HG03280 (cell line): ENCODE data around the gene CPB2.

Experiments
- ATAC-seq: cut with Tn5 transposase; IDR thresholded peaks from one replicate; pipeline ENCODE4 v1.9.1; 2021; ENCODE audit warnings: mild to moderate bottlenecking, moderate library complexity; ENCODE audit not compliant: unreplicated experiment

The CPB2 gene

GRCh38 chr13:46100191-46100815 is 4.5 kb downstream of the CPB2 start:
- ATAC-seq, result no peak

- no peak for ATAC-seq
Measured at GRCh38 chr13:46097663-46098062, 7.2 kb downstream of the CPB2 start.

DNA sequence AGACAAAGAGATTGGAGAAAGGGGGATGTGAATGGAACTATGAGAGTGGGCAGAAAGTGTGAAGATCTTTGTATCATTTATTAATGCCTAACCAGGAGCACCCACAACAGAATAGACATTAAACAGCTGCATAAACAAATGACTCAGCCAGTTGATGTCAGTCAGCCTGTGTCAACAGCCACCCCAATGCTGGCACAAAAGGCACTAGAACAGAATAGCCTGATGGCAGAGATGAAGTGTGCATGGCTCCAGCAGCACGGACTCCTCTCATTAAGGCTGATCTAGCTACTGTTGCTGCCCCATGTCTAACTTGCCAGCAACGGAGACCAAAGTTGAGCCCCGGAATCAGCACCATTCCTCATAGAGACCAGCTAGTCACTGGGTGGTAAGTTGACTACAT is 7.8 kb downstream of the CPB2 start:
- ATAC-seq, result no peak

DNA sequence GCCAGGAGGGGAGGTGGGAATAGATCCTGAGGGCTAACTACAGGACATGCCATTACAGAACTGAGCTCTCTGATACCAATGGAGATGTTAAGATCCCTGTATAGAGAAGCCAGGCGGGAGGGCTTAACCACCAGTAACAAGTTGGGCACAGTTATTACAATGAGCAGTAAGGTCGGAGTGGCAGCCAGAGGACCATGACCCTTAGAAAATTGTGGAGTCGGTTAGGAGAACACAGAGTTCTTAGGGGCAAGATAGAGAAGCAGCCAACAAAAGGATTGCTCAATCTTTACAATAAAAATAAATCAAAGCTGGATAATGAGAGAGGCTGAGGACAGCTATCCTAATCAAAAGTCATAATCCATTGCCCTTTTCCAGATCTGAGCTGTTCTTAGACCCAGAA is 10.4 kb downstream of the CPB2 start:
- no peak for ATAC-seq

DNA sequence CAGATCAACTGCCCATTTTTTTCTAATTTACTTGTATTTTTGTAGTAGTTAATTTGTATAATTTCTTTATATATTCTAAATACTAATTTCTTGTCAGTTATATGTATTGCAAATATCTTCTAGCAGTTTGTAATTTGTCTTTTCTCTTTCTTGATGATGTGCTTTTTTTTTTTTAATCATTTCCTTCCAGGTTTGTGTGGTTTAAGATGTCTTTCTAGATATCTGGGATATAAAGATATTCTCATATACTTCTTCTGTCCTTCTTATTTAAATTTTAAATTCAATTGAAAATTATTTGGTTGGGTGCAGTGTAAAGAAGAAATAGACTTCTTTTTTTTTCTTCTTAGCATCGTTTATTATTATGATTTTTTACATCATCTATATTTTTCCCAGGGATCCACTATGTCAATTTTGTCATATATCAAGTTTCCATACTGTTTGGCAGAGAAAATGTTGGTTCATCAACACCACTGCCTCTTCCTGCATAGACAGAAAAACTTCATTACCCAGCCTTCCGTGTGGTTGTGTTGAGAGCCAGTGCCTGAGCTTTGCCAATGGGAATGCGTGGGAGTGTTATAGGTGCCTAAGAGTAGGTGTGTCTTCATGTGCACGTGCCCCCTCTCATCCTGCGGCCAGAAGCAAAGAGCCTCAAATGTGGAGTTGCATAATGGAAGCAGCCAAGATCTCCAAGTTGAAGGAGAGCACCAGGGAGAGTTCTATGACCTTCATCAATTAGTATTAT is 15.8 kb downstream of the CPB2 start:
- no peak for ATAC-seq

- no peak for ATAC-seq
Measured at GRCh38 chr13:46087481-46087880, 17.4 kb downstream of the CPB2 start.

DNA sequence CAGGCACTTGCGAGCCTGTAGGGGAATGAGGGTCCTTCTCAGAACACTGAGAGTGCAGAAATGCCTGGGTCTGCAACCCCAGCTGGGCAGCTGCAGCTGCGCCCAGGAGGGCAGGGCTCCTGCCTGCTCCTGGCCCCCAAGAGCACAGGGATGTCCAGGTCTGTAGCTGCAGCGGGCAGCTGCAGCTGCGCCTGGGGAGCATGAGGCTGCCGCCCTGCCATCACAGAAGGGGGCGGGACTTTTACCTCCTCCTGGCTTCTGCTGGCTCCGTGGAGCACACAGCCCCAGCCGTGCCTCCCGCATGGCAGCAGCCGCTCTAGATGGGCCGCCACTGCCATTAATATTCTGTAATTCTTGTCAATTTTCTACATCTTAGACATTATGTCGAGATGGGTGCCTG is 17.8 kb downstream of the CPB2 start:
- no peak for ATAC-seq

- no peak for ATAC-seq
Measured at GRCh38 chr13:46086421-46086922, 18.4 kb downstream of the CPB2 start.

DNA sequence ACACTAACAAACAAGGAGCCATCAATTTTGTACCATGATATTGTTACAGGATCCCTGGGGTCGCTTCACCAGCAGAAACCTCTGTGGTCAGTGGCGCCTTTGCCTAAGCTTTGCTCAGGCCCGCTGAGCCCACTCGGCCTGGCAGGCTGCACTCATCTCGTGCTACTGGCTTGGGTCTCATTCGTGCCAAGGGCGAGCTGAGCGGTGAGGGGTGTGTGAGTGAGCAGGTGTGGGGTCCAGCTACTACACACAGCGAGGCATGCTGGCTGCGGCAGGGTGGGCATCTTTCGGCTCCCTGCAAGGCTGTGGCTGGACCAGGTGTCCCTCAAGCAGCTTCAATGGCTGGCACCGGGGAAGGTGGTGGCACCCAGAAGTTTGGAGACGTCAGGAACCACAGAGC is 19.1 kb downstream of the CPB2 start:
- no peak for ATAC-seq

GRCh38 chr13:46082324-46082723 is 22.5 kb downstream of the CPB2 start:
- ATAC-seq, result no peak

GRCh38 chr13:46079770-46080169 is 25.1 kb downstream of the CPB2 start:
- ATAC-seq, result no peak

- ATAC-seq, result no peak
Measured at GRCh38 chr13:46077265-46077664, 27.6 kb downstream of the CPB2 start.

DNA sequence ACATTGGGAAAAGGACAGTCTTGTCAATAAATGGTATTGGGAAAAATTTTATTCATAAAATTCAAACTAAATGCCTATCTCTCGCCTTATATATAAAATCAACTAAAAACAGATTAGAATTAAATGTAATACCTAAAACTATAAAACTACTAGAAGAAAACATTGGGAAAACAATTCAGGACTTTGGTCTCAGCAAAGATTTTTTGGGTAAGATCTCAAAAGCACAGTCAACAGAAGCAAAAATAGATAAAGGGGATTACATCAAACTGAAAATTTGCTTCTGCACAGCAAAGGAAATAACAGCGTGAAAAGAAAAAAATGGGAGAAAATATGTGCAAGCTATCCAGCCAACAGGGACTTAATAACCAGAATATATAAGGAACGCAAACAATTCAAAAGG is 28.0 kb downstream of the CPB2 start:
- no peak for ATAC-seq

DNA sequence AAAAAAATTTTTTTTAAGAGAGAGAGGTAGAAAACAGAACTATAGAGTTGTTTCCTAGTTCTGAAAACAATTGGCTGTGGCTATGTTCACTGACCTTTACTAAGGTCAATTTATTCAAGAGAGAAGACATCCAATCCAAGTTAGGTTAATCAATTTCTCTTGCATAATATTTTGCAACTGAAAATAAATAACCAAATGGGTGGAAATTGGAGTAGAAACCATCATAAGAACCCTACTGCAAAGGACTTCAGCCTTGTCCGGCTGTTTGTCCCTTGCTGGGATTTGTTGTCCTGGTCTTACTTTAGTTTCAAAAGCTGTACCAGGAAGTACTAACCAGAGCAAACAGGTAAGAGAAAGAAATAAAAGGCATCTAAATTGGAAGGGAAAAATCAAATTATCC is 29.0 kb downstream of the CPB2 start:
- ATAC-seq, result no peak

DNA sequence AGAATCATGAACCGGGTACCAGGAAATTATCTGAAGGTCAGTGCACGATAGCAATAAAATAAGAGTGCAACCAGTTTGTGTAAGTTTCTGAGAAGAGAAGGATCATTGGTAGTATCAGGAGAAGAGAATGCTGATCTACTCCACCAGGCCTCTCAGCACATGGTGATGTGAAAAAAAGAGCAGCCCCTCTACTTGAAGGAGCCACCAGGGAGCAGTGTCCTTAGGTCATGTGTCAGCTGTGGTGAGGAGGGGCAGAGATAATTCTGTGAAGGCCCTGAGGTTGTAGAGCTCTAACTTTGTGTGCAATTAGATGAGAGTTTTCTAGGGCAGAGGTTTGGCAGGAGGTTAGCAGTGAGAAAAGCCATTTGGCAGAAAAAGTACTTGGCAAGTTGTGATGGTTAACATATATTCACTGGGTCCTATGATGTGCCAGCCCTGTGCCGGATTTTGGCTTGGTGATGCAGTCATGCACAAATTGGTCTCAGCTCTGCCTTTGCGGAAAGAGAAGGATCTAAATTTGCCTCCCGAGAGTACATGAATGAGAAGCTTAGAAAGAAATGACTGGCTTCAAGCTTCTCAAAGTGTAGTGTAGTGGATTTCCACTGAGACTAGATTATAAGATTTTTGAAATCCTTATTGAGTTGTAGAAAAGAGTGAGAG is 33.1 kb downstream of the CPB2 start:
- ATAC-seq, result peak; percentile 90

GRCh38 chr13:46063292-46063691 is 41.5 kb downstream of the CPB2 start:
- no peak for ATAC-seq

- no peak for ATAC-seq
Measured at GRCh38 chr13:46062185-46062584, 42.6 kb downstream of the CPB2 start.

GRCh38 chr13:46059405-46059804 is 45.4 kb downstream of the CPB2 start:
- ATAC-seq, result no peak

DNA sequence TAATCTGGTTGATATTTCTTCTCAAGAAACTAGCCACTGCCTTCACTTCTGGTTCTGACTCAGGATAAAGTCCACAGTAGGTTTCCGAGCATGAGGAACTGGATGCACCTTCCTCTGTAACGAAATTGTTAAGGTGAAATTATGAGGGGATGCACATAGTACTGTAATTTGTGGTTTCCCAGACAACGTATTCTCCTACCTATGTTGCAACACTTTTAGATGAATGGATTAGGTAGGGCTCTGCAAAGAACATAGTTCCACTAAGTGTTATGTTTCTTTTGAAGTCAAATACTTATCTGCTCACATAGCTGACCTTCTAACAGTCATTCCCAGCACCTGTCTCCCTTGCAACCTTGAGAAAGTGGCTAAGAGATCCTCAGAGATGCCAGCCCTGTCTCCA is 46.6 kb downstream of the CPB2 start:
- no peak for ATAC-seq

- ATAC-seq, result no peak
Measured at GRCh38 chr13:46057256-46058015, 47.4 kb downstream of the CPB2 start.
